Pancreas (tissue), 10 donors: Measurements from ENCODE around the gene SURF2. TPM values are rescaled to one million over a fixed set of nuclear protein-coding genes. Genes with fewer than 3 reads are reported as not detected.

Experiments
- ATAC-seq, 4 donors: fragments of 200-7000 bp; cut with Tn5 transposase; one replicate each; pipeline versions ENCODE4 v1.8.0 to v1.9.1; 2020; ENCODE audit warnings: mild to moderate bottlenecking in 4 of 4, moderate library complexity in 4 of 4
- DNase-seq, 6 donors: peaks; one replicate each; pipeline ENCODE4 v3.0.0-alpha.2; 2020
- FAIRE-seq: peaks from 2 replicates; lab custom pipeline; 2012; peaks lifted over from hg19 to GRCh38; lab: Jason Lieb, UNC
- H3K27ac ChIP-seq, 4 donors: fragments of 200-600 bp; sonication (generic); 1 replicate in 3 of 4; 2 replicates in 1 of 4; pipeline versions ENCODE4 v1.5.0 to v1.8.0; 2020
- H3K27me3 ChIP-seq, 4 donors: fragments of 200-600 bp; one replicate each; pipeline ENCODE4 v1.8.0; 2021
- H3K36me3 ChIP-seq, 3 donors: fragments of 200-600 bp; sonication (generic) in 1 of 3; one replicate each; pipeline versions ENCODE4 v1.5.0 to v1.8.0; 2020 to 2021
- H3K4me1 ChIP-seq, 3 donors: fragments of 200-600 bp; one replicate each; pipeline ENCODE4 v1.8.0; 2021
- H3K4me3 ChIP-seq, 4 donors: fragments of 200-600 bp; sonication (generic) in 2 of 4; one replicate each; pipeline versions ENCODE4 v1.5.0 to v1.8.0; 2020 to 2021
- H3K9me3 ChIP-seq, 4 donors: fragments of 200-600 bp; one replicate each; pipeline ENCODE4 v1.8.0; 2021
- WGBS, 2 donors: extraction: QIAGEN DNeasy Blood & Tissue Kit; methylation state at CpG; one replicate each; pipeline ENCODE4 v1.1.7; 2013; 5-methylcytosine and 5-hydroxymethylcytosine counted together
- intact Hi-C, 3 donors: fragments of 100-400 bp; cut with DNase I; formaldehyde crosslinking; loops; one replicate each; pipeline versions ENCODE4 v1.11.1 to v1.14.2; 2022
- polyA plus RNA-seq, 2 donors: library from polyadenylated mRNA; stranded (reverse); fragments of 200-250 nt; gene quantifications; one replicate each; pipeline ENCODE4 v1.2.3, GENCODE V29; 2013
- total RNA-seq, 6 donors: library from RNA; stranded (reverse); fragmentation: NEBNext Ultra II Directional in 4 of 6; extraction: Animal tissue kit (Norgen Biotek cat#: 25700) in 4 of 6; gene quantifications; one replicate each; pipeline versions ENCODE4 v1.2.1 to v1.2.4, GENCODE V29; 2021 to 2023
- TF ChIP-seq, protein P1 (sequence below), 4 donors: fragments of 200-600 bp; sonication (generic) in 3 of 4; IDR thresholded peaks; one replicate each; pipeline versions ENCODE4 v1.5.0 to v1.8.0; 2021; ENCODE audit warnings: antibody characterized with exemption in 4 of 4
- donor health status: healthy with polysubstance abuse.
- donor health status: DM: no; HTN: no; CAD: no; lungs with moderate emphysema.
- donor health status: DM: no; HTN: no; CAD: no.
- donor health status: control.
- donor health status: control.
- donor health status: Bipolar disorder and iron deficiency.
- donor health status: DM: yes; HTN: yes; CAD: no.
- donor health status: DM: no; HTN: no; CAD: no.
- donor health status: DM: no; HTN: no; CAD: no.
- donor health status: DM: yes; HTN: yes; CAD: no.

SURF2 gene
- total and polyA plus RNA-seq, 8 donors: 7.8 to 52.4 (median 13.2) TPM

GRCh38 chr9:133368249-133368881 is 12.0 kb downstream of the SURF2 start:
- TF ChIP-seq, protein P1, sequence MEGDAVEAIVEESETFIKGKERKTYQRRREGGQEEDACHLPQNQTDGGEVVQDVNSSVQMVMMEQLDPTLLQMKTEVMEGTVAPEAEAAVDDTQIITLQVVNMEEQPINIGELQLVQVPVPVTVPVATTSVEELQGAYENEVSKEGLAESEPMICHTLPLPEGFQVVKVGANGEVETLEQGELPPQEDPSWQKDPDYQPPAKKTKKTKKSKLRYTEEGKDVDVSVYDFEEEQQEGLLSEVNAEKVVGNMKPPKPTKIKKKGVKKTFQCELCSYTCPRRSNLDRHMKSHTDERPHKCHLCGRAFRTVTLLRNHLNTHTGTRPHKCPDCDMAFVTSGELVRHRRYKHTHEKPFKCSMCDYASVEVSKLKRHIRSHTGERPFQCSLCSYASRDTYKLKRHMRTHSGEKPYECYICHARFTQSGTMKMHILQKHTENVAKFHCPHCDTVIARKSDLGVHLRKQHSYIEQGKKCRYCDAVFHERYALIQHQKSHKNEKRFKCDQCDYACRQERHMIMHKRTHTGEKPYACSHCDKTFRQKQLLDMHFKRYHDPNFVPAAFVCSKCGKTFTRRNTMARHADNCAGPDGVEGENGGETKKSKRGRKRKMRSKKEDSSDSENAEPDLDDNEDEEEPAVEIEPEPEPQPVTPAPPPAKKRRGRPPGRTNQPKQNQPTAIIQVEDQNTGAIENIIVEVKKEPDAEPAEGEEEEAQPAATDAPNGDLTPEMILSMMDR (IDR thresholded peaks at IDR 0.05): no peak
- DNase-seq (peak in 2 of 6 donors; percentile 53 to 55), ATAC-seq (peak; percentile 46 to 63 (median 58)), FAIRE-seq (no peak)
- WGBS, 2 donors: 26 to 29% methylated on average over 18 of the region's 18 CpGs
- Histone ChIP-seq H3K36me3 (peaks cover 0 to 34% (median 33%) of the 10 kb centered on the region in 3 donors), H3K27ac (peak overlapping the region; percentile 35 to 74 (median 48)), H3K9me3 (no peaks in the 10 kb centered on the region), H3K27me3 (no peaks in the 10 kb centered on the region), H3K4me3 (peak overlapping the region in 1 of 4 donors; percentile 8), H3K4me1 (peaks cover 45 to 59% (median 52%) of the 10 kb centered on the region in 3 donors)
- intact Hi-C loops: no loop called here

GRCh38 chr9:133369422-133369821 is 13.1 kb downstream of the SURF2 start:
- peaks cover 52 to 70% (median 53%) of the 10 kb centered on the region in 3 donors for H3K4me1 ChIP-seq
- intact Hi-C loops: no loop called here
- H3K9me3 ChIP-seq: no peaks in the 10 kb centered on the region
- no peak for DNase-seq
- H3K27ac ChIP-seq: peak overlapping the region in 2 of 4 donors; percentile 57 to 74
- 46 to 49% methylated on average over 6 of the region's 6 CpGs for WGBS, 2 donors
- H3K27me3 ChIP-seq: no peaks in the 10 kb centered on the region
- H3K36me3 ChIP-seq: peaks cover 0 to 27% (median 24%) of the 10 kb centered on the region in 3 donors
- no peak overlapping the region for H3K4me3 ChIP-seq
- ATAC-seq: no peak
- TF ChIP-seq, protein P1 (IDR thresholded peaks at IDR 0.05): no peak
- FAIRE-seq: no peak

- FAIRE-seq (no peak), DNase-seq (no peak), ATAC-seq (no peak)
- Histone ChIP-seq H3K4me1 (peaks cover 52 to 72% (median 56%) of the 10 kb centered on the region in 3 donors), H3K27ac (peak overlapping the region in 1 of 4 donors; percentile 28), H3K27me3 (no peaks in the 10 kb centered on the region), H3K4me3 (no peak overlapping the region), H3K9me3 (no peaks in the 10 kb centered on the region), H3K36me3 (peaks cover 0 to 24% (median 21%) of the 10 kb centered on the region in 3 donors)
- intact Hi-C loops: no loop called here
- TF ChIP-seq, protein P1 (IDR thresholded peaks at IDR 0.05): no peak
- 69 to 72% methylated on average over 7 of the region's 7 CpGs for WGBS, 2 donors
Measured at GRCh38 chr9:133369933-133370332, 13.6 kb downstream of the SURF2 start.

DNA sequence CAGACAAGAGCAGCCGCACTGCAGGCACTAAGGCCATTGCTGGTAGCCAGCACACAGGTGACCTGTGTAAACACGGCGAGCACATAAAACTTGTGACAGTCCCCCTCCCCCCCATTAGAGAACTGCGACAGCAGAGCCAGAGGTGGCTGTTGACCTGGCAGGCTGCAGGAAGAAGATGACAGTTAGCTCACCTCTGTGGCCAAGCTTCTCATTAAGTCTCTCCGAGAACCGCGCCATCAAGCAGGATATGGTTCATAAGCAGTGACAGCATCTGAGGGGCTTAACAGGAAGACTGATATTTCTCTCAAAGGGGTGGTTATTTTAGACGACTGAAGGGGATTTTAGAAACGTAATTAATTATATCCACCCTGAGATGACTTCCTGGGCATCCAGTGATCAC is 14.3 kb downstream of the SURF2 start:
- H3K27me3 ChIP-seq: no peaks in the 10 kb centered on the region
- FAIRE-seq (no peak), DNase-seq (peak in 2 of 6 donors; percentile 40 to 61), ATAC-seq (peak; percentile 2 to 35 (median 21))
- TF ChIP-seq, protein P1 (IDR thresholded peaks at IDR 0.05): no peak
- peaks cover 0 to 17% (median 15%) of the 10 kb centered on the region in 3 donors for H3K36me3 ChIP-seq
- H3K27ac ChIP-seq: peak overlapping the region in 1 of 4 donors; percentile 50
- 32% methylated on average over 9 of the region's 9 CpGs for WGBS, 2 donors
- intact Hi-C loops: no loop called here
- no peaks in the 10 kb centered on the region for H3K9me3 ChIP-seq
- H3K4me1 ChIP-seq: peaks cover 52 to 69% (median 56%) of the 10 kb centered on the region in 3 donors
- H3K4me3 ChIP-seq: peak overlapping the region in 1 of 4 donors; percentile 17

DNA sequence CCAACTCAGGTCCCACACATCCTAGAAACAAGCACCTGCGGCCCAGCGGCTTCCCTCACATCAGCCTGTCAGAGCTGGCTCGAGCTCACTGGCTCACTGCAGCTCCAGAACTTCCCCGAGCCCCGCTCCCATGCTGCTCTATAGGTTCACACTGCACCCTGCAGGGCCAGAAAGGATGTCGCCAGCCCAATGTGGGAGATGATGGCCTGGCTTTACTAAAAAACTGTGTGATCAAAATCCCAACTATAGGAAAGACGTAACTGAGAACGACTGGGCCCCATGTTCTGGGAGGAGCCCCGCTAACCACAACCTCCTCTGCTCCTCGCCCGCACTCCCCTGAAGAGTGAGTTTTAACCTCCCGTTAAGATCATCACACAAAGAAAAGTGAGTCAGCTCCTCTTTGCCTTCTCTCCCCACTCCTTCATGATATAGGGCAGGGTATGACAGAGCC is 14.9 kb downstream of the SURF2 start:
- peak overlapping the region in 1 of 4 donors; percentile 17 for H3K4me3 ChIP-seq
- 33 to 45% methylated on average over 12 of the region's 12 CpGs for WGBS, 2 donors
- no peaks in the 10 kb centered on the region for H3K9me3 ChIP-seq
- TF ChIP-seq, protein P1 (IDR thresholded peaks at IDR 0.05): no peak
- intact Hi-C loops: no loop called here
- ATAC-seq (no peak), FAIRE-seq (no peak), DNase-seq (peak in 1 of 6 donors; percentile 14)
- H3K27me3 ChIP-seq: no peaks in the 10 kb centered on the region
- H3K27ac ChIP-seq: peak overlapping the region in 1 of 4 donors; percentile 50
- peaks cover 0 to 11% (median 9%) of the 10 kb centered on the region in 3 donors for H3K36me3 ChIP-seq
- peaks cover 52 to 69% (median 56%) of the 10 kb centered on the region in 3 donors for H3K4me1 ChIP-seq
